Fibroblast of skin of abdomen (primary cell): ENCODE results near the gene PARP11.
A peak's percentile ranks its signal among the peaks of the same experiment; 100 is the strongest.

Experiments
- DNase-seq: peaks from one replicate; pipeline ENCODE4 v3.0.0-alpha.2; 2013

PARP11 gene

GRCh38 chr12:3816266-3816665 is 56.9 kb downstream of the PARP11 start:
- no peak for DNase-seq

- no peak for DNase-seq
Observed at GRCh38 chr12:3815094-3815766, 58.0 kb downstream of the PARP11 start.

DNA sequence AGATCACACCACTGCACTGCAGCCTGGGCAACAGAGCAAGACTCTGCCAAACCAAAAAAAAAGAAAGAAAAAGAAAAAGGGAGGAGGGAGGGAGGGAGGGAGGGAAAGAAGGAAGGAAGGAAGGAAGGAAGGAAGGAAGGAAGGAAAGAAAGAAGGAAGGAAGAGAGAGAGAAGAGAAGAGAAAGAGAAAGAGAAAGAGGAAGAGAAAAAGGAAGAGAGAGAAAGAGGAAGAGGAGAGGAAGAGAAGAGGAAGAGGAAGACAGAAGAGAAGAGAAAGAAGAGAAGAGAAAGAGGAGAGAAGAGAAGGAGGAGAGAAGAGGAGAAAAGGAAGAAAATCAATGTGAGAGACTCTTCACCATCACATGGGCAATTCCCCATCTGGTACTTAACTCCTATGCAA is 62.7 kb downstream of the PARP11 start:
- no peak for DNase-seq

DNA sequence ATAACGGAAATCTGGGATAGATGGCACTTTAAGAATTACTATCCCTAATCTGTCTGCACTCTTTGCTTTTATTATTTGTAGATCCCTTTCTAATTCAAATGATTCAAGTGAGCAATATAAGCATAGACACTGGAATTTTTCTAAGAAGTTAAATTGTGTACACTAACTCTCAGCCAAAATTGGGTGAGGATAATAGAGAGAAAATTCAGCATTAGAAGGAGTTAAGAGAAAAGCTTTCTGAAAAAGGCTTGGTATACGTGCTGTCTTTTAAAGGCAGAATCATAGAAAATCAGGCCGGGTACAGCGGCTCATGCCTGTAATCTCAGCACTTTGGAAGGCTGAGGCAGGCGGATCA is 63.2 kb downstream of the PARP11 start:
- DNase-seq, result no peak

GRCh38 chr12:3809357-3810015 is 63.7 kb downstream of the PARP11 start:
- DNase-seq, result no peak

GRCh38 chr12:3805077-3805476 is 68.1 kb downstream of the PARP11 start:
- no peak for DNase-seq

DNA sequence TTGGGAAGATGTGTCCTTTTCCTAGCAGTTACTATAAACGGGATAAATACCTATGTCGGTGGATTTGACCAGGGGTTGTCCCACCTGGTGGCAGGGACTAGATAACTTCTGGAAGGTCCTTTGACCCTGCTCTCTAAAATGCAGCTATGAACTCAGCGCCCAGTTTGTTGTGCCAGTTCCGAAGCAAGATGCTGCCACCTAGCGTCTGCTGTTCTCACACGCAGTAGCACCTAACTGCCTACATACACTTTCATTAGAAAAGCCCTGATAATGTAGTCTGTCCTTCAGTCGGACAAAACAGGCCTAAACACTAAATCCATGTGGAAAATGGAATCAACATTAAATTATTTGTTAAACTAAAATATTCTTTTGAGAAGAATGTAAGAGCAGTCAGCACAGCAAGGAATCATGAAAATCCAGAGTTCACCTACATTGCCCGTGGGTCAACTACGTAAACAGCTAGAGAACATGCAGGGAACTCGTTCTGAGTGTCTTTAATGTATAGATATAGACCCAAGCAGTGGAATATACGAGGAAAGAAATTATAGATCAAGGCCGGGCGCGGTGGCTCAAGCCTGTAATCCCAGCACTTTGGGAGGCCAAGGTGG is 69.2 kb downstream of the PARP11 start:
- DNase-seq, result peak; percentile 64

DNA sequence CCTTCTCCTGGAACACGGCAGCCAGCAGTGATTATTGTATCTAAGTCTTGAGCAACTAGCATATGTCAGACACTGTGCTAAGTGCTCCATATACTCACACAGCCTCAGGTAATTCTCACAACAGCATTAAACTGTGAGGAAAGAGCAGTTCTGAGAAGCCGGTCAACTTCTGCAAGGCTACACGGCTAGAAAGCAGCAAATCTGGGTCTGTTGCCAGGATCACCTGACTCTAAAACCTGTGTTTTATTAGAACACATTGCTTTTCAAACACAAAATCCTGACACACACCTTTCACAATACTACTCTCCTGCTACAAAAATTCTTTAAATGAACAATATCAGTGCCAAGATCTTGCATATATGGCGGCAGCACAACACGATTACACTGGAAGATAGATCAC is 70.5 kb downstream of the PARP11 start:
- DNase-seq, result no peak

GRCh38 chr12:3797531-3798048 is 75.6 kb downstream of the PARP11 start:
- DNase-seq, result no peak

- no peak for DNase-seq
Observed at GRCh38 chr12:3795492-3796133, 77.6 kb downstream of the PARP11 start.

DNA sequence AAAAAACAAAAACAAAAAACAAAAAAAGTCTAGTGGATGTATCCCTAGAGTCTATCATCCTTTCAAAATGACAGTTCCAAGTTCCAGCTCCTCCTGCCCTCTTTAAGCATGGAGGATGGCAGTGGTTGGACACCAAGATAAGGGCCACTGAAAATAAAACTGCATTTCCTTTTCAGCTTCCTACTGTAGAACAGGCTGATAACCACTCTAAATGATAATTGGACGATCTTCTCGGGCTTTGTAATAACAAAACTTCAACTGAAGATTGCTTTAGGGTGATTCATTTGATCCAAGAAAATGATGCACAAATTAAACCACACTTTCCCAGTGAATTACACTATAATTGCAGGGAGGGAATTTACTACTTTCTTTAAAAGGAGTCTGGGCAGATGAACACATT is 78.1 kb downstream of the PARP11 start:
- DNase-seq, result no peak

DNA sequence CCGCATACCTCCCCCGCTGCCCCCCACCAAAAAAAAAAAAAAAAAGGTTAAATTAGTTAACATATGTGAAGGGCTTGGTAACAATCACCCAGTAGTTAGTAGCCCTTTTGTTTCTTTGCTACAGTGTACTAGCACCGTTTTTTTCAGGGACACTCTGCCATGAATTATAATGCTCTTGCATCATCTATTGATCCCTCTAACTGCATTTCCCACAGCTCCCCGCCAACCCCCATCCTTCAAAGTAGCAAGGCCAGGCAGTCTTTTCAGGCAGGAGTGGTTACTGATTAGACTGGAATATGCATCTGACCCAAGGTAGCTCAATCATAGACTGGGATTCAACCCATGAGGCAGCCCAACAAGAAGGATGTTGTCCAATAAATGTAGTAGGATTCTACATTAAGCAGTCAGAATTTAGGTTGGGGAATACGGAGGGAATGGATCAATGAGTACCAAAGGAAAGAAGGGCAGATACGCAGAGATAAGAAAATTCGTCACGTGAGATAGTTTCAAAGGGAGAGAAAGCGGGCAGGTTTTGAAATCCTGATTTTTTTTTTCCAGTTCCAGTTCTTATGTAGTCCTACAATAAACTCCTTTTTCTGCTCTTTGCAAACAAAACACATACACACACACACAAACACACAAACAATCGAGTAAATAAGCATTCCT is 80.4 kb downstream of the PARP11 start:
- DNase-seq, result no peak

- no peak for DNase-seq
Observed at GRCh38 chr12:3791256-3791874, 81.8 kb downstream of the PARP11 start.

GRCh38 chr12:3790642-3791041 is 82.6 kb downstream of the PARP11 start:
- DNase-seq, result no peak

- no peak for DNase-seq
Observed at GRCh38 chr12:3789838-3790237, 83.4 kb downstream of the PARP11 start.

DNA sequence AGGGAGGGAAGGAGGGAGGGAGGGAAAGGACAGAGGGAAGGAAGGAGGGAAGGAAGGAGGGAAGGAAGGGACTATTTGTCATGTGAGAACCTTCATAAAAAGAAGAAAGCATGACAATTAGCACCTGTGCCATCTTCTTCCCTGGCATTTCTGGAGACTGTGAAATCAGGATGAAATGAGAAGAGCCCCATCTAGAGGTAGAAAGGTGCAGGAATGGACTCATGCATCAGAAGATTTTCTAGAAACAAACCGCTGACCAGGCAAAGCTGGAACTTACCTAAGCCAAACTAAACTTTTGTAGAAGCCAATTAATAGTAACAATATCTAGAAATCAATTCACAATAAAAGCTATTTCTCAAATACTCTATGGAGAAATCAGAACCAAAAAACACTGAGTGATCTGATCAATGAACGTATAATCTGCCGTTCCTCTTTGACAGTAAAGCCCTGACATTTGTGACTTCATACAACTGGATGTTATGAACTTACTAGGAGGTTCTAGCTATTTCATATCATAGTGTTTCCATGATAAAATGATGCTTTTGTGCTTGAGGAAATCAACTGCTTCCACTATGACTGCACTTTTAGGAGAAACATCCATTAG is 95.9 kb downstream of the PARP11 start:
- peak; percentile 33 for DNase-seq

GRCh38 chr12:3775385-3776035 is 97.7 kb downstream of the PARP11 start:
- no peak for DNase-seq

GRCh38 chr12:3772380-3772779 is 100.8 kb downstream of the PARP11 start:
- DNase-seq, result peak; percentile 6

DNA sequence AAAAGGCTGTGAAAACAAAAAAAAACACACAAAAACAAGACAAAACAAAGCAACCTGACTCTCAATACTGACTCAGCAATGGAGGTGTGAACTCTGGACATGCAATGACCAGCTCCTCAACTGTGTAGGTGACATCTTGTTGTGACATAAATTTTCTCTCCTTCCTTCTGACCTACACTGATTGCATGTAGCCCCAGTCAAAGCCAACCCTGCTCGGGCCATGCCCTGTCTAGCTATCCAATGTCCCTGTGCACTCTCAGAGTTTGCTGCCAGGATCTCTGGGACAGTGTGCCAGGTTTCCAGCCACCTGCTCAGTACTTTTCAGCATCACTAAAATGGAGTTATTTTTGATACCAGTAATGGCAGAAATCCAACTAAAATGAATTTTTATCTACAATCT is 101.3 kb downstream of the PARP11 start:
- no peak for DNase-seq

DNA sequence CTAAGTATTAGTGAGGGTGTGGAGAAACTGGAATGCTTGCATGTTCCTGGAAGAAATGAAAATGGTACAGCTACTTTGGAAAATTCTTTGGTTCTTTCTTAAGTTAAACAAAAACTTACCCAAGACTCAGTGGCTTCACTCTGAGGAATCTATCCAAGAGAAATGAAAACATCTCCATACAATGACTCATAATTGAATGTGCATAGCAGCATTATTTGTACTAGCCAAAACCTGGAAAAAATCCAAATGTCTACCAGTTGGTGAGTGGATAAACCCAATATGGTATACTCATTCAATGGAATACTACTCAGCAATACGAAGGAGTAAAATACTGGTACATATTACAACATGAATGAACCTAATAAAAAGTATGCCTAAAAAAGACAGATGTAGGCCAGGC is 102.3 kb downstream of the PARP11 start:
- peak; percentile 53 for DNase-seq

GRCh38 chr12:3768911-3769447 is 104.2 kb downstream of the PARP11 start:
- no peak for DNase-seq
